HepG2 (cell line): ENCODE data around the gene POF1B. TPM values are rescaled to one million over a fixed set of nuclear protein-coding genes. Genes with fewer than 3 reads are reported as not detected.

Experiments used
- ATAC-seq: fragments of 200-7000 bp; cut with Tn5 transposase; 3 replicates; pipeline ENCODE4 v1.9.1; 2020; ENCODE audit warnings: mild to moderate bottlenecking, moderate library complexity
- BruUV-seq: library from RNA; stranded (reverse); fragments of 400-500 nt; replicated peaks from 2 replicates; lab custom pipeline; 2021; lab: Mats Ljungman, UMichigan
- CTCF ChIA-PET: fragments of 300-600 bp; formaldehyde crosslinking; extraction: SDS; loops from one replicate; lab custom pipeline; 2021; ENCODE audit warnings: low total read pairs, inconsistent platforms, low intra/inter-chr PET ratio; lab: Yijun Ruan, JAX
- POLR2A ChIA-PET: fragments of 350-600 bp; sonication (Branson Sonifier 250); formaldehyde crosslinking; loops from one replicate; lab custom pipeline; 2020; ENCODE audit warnings: antibody characterized with exemption, inconsistent platforms; lab: Yijun Ruan, JAX
- DNase-seq: peaks from one replicate; pipeline ENCODE4 v3.0.0-alpha.2; 2015; ENCODE audit warnings: low spot score
- FAIRE-seq: peaks from 3 replicates; lab custom pipeline; 2011; peaks lifted over from hg19 to GRCh38; lab: Jason Lieb, UNC
- H2AFZ ChIP-seq: one replicate; pipeline ENCODE4 v1.6.1; 2011; ENCODE audit warnings: low read length, inconsistent platforms
- H3K27ac ChIP-seq: fragments of 300-600 bp; 3 replicates; pipeline ENCODE4 v1.8.0; 2011; ENCODE audit warnings: mixed run types, mild to moderate bottlenecking, mixed read lengths, low read length, inconsistent platforms; ENCODE audit not compliant: insufficient read depth; ENCODE audit errors: extremely low read length
- H3K27me3 ChIP-seq, 2 experiments: fragments of 200-600 bp in 1 of 2; 2 replicates in 1 of 2; 3 replicates in 1 of 2; pipeline versions ENCODE4 v1.6.0 to v1.8.0; 2011; ENCODE audit warnings: low read length in 2 of 2, mild to moderate bottlenecking in 2 of 2, moderate library complexity in 2 of 2, inconsistent platforms in 1 of 2; ENCODE audit not compliant: insufficient read depth in 2 of 2, control insufficient read depth in 1 of 2
- H3K36me3 ChIP-seq, 2 experiments: fragments of 200-600 bp in 1 of 2; replicated peaks in 1 of 2; 2 replicates in 1 of 2; 3 replicates in 1 of 2; pipeline versions ENCODE4 v1.5.1 to v1.8.0; 2011; ENCODE audit warnings: low read length in 2 of 2, inconsistent platforms in 1 of 2; ENCODE audit not compliant: insufficient read depth in 2 of 2, control insufficient read depth in 1 of 2
- H3K4me1 ChIP-seq: 2 replicates; pipeline ENCODE4 v1.5.1; 2012; ENCODE audit warnings: low read length, inconsistent platforms; ENCODE audit not compliant: insufficient read depth
- H3K4me2 ChIP-seq: 2 replicates; pipeline ENCODE4 v1.6.0; 2011; ENCODE audit warnings: low read depth, low read length, inconsistent platforms
- H3K4me3 ChIP-seq, 3 experiments: fragments of 200-600 bp in 1 of 3; sonication (generic), shearing (Covaris generic) in 1 of 3; replicated peaks in 1 of 3; 2 replicates each; pipeline ENCODE4 v1.5.1; 2011 to 2016; ENCODE audit warnings: low read length in 3 of 3, inconsistent platforms in 2 of 3, low read depth in 2 of 3, mild to moderate bottlenecking in 2 of 3, control low read depth in 1 of 3, mixed read lengths in 1 of 3; ENCODE audit not compliant: insufficient read depth in 1 of 3
- H3K79me2 ChIP-seq: one replicate; pipeline ENCODE4 v1.6.1; 2011; ENCODE audit warnings: low read length, inconsistent platforms; ENCODE audit not compliant: insufficient read depth
- H3K9ac ChIP-seq: 2 replicates; pipeline ENCODE4 v1.6.0; 2011; ENCODE audit warnings: mild to moderate bottlenecking, low read depth, low read length, inconsistent platforms; ENCODE audit not compliant: insufficient read depth
- H3K9me3 ChIP-seq: 2 replicates; pipeline ENCODE4 v1.5.1; 2012; ENCODE audit warnings: mild to moderate bottlenecking, low read length
- H4K20me1 ChIP-seq: 2 replicates; pipeline ENCODE4 v1.6.0; 2011; ENCODE audit warnings: inconsistent platforms, mild to moderate bottlenecking, low read length, moderate library complexity; ENCODE audit not compliant: insufficient read depth
- CEBPB ChIP-seq: IDR thresholded peaks from 2 replicates; pipeline ENCODE4 v1.6.1; 2011; ENCODE audit warnings: low read depth, low read length, improper control_type of control experiment, borderline replicate concordance
- CEBPG ChIP-seq: IDR thresholded peaks from 2 replicates; pipeline ENCODE4 v1.6.1; 2016
- FOXO1 ChIP-seq: sonication (generic); formaldehyde crosslinking; IDR thresholded peaks from 2 replicates; pipeline ENCODE4 v1.4.0; 2020; ENCODE audit warnings: missing genetic modification reagents
- ZNF850 ChIP-seq: sonication (generic); formaldehyde crosslinking; conservative IDR thresholded peaks from 2 replicates; pipeline ENCODE4 v1.9.0; 2021; ENCODE audit warnings: mild to moderate bottlenecking, missing genetic modification reagents
- WGBS: methylation state at CpG from one replicate; pipeline ENCODE4 v1.1.6; 2017; ENCODE audit warnings: low lambda C conversion rate; 5-methylcytosine and 5-hydroxymethylcytosine counted together
- in situ Hi-C: cut with HindIII; loops from 2 replicates; pipeline ENCODE4 v1.10.0; 2017; ENCODE audit warnings: low pct_unique_long_range_greater_than_20kb; ENCODE audit not compliant: extremely low pct_ligation_motif_present
- intact Hi-C: fragments of 100-400 bp; cut with micrococcal nuclease; formaldehyde crosslinking; loops from one replicate; pipeline ENCODE4 v1.10.0; 2022; ENCODE audit not compliant: unreplicated experiment
- polyA plus RNA-seq, 8 experiments: library from polyadenylated mRNA; depleted of rRNA in 3 of 8; stranded (reverse) in 7 of 8; unstranded in 1 of 8; fragments of >200 nt; fragmentation: Illumina TruSeq in 4 of 8; extraction: Trizol in 4 of 8; gene quantifications; 2 replicates each; pipeline versions ENCODE4 v1.2.1 to v1.2.3, GENCODE V29; 2011 to 2016; ENCODE audit warnings: low read depth in 4 of 8, missing spikeins in 1 of 8, mixed read lengths in 1 of 8; ENCODE audit not compliant: insufficient read depth in 1 of 8
- total RNA-seq, 5 experiments: library from RNA; depleted of rRNA; stranded (reverse); fragments of >200 nt; fragmentation: Illumina TruSeq; extraction: Trizol; gene quantifications; 2 replicates each; pipeline ENCODE4 v1.2.3, GENCODE V29; 2016; ENCODE audit warnings: low read depth in 1 of 5

POF1B gene
- total and polyA plus RNA-seq, 2 of the 13 experiments (the other 11 are each of a cell fraction or from before 2014, with no cell fraction given) = not detected

DNA sequence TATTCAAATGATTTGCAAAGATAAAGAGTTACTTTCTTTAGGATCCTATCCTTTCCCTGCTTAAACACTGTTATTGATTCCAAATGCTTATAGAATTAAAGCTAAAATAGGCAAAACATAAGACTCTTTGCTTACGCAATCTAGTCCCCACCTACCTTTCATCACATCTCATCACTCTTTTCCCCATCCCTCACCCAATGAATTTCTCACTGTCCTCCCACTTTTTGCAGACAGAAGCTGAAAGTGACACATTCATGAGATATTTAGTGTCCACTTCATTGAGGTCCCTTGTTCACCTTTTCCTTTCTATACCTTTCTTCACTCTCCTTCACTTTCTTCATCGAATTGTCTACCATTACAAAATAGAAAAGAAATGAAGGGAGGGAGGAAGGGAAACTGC lies 136.3 kb downstream of the POF1B start:
- WGBS = 45% methylated on average over 2 of the region's 2 CpGs
- no peaks in the 10 kb centered on the region for H3K36me3 ChIP-seq
- no peaks in the 10 kb centered on the region for H3K9me3 ChIP-seq
- TF ChIP-seq CEBPG (CRISPR knock-in tag) (peak; percentile 23; the same call in 1 of the 2 replicates), ZNF850 (CRISPR knock-in tag) (no peak), CEBPB (peak; percentile 52; the same call in 1 of the 2 replicates), FOXO1 (CRISPR knock-in tag) (no peak)
- peak overlapping the region; percentile 75 to 84 (median 78); a peak in 3 of 6 replicates for H3K4me3 ChIP-seq
- in situ Hi-C loops = no loop called here
- no peaks in the 10 kb centered on the region; a peak in 1 of 5 replicates for H3K27me3 ChIP-seq
- H3K9ac ChIP-seq = no peak overlapping the region
- no peak overlapping the region for H3K27ac ChIP-seq
- H3K79me2 ChIP-seq = no peaks in the 10 kb centered on the region
- no TSS peak for BruUV-seq
- no peak for ATAC-seq
- no peaks in the 10 kb centered on the region for H4K20me1 ChIP-seq
- no peaks in the 10 kb centered on the region for H3K4me1 ChIP-seq
- H3K4me2 ChIP-seq = peak overlapping the region; percentile 74
- no peak for DNase-seq
- ChIA-PET CTCF (no interaction called here), POLR2A (no interaction called here)
- FAIRE-seq = no peak
- no peak overlapping the region for H2AFZ ChIP-seq
- intact Hi-C loops = no loop called here

Other genes with a start within 250 kb of the POF1B start
- not detected in 2 replicates for gene SATL1, start 135.9 kb downstream of the POF1B start, total RNA-seq (2016; rRNA removed; fragmentation: Illumina TruSeq; extraction: Trizol)
- 0.03 TPM in 1 of 2 replicates, not detected in the other for gene SATL1, start 135.9 kb downstream of the POF1B start, polyA plus RNA-seq (2011; rRNA removed)
- 3.8 and 5.5 TPM in 2 replicates for gene ZNF711, start 135.7 kb downstream of the POF1B start, total RNA-seq (2016; rRNA removed; fragmentation: Illumina TruSeq; extraction: Trizol)
- gene ZNF711, start 135.7 kb downstream of the POF1B start, polyA plus RNA-seq (2011; rRNA removed) = 6.0 and 6.8 TPM in 2 replicates